Nephron progenitor cell (in vitro differentiated cells): ENCODE measurements around the gene DPYSL4.

ENCODE experiments used
- DNase-seq: peaks from one replicate; pipeline ENCODE4 v3.0.0; 2021
- H3K27ac Mint-ChIP-seq: 2 replicates; pipeline ENCODE4 v1.8.0; 2021; ENCODE audit warnings: mild to moderate bottlenecking, moderate library complexity, mixed read lengths
- H3K27me3 Mint-ChIP-seq: 2 replicates; pipeline ENCODE4 v1.8.0; 2021; ENCODE audit warnings: mild to moderate bottlenecking, low read depth, mixed read lengths; ENCODE audit not compliant: poor library complexity
- H3K36me3 Mint-ChIP-seq: 2 replicates; pipeline ENCODE4 v1.8.0; 2021; ENCODE audit warnings: low read depth, mixed read lengths
- H3K4me1 Mint-ChIP-seq: 2 replicates; pipeline ENCODE4 v1.8.0; 2021; ENCODE audit warnings: mixed read lengths
- H3K4me3 Mint-ChIP-seq: 2 replicates; pipeline ENCODE4 v1.8.0; 2021; ENCODE audit warnings: mild to moderate bottlenecking, moderate library complexity, mixed read lengths
- H3K9me3 Mint-ChIP-seq: 2 replicates; pipeline ENCODE4 v1.8.0; 2021; ENCODE audit warnings: mild to moderate bottlenecking, moderate library complexity, mixed read lengths
- TF ChIP-seq, protein P1 (sequence below): fragments of 200-600 bp; sonication (generic); IDR thresholded peaks from 2 replicates; pipeline ENCODE4 v1.5.0; 2021; ENCODE audit warnings: antibody characterized with exemption

The DPYSL4 gene

DNA sequence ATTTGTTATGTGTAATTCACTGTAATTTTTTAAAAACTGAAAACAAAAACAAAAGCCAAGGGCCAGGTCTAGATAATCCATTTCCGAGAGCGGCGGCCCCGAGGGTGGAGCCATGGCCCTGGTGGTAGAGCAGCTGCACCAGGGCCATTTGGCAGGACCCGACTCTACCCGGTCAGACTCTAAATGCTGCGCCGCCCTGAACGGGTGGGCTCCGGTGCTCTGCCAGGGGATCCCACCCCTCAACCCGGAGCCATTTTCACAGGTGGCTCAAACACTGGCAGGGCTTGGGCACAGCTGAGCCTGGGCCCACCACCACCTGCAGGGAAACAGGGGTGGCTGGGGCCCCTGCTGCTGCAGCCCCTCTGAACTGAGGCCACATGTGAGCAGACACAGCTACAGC lies 56.9 kb downstream of the DPYSL4 start:
- H3K4me3 Mint-ChIP-seq, result no peak overlapping the region
- peaks cover 8% of the 10 kb centered on the region for H3K27me3 Mint-ChIP-seq
- no peaks in the 10 kb centered on the region for H3K9me3 Mint-ChIP-seq
- DNase-seq, result no peak
- TF ChIP-seq, protein P1, sequence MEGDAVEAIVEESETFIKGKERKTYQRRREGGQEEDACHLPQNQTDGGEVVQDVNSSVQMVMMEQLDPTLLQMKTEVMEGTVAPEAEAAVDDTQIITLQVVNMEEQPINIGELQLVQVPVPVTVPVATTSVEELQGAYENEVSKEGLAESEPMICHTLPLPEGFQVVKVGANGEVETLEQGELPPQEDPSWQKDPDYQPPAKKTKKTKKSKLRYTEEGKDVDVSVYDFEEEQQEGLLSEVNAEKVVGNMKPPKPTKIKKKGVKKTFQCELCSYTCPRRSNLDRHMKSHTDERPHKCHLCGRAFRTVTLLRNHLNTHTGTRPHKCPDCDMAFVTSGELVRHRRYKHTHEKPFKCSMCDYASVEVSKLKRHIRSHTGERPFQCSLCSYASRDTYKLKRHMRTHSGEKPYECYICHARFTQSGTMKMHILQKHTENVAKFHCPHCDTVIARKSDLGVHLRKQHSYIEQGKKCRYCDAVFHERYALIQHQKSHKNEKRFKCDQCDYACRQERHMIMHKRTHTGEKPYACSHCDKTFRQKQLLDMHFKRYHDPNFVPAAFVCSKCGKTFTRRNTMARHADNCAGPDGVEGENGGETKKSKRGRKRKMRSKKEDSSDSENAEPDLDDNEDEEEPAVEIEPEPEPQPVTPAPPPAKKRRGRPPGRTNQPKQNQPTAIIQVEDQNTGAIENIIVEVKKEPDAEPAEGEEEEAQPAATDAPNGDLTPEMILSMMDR, result no peak
- peaks cover 34% of the 10 kb centered on the region for H3K4me1 Mint-ChIP-seq
- H3K36me3 Mint-ChIP-seq, result no peaks in the 10 kb centered on the region
- H3K27ac Mint-ChIP-seq, result no peak overlapping the region

DNA sequence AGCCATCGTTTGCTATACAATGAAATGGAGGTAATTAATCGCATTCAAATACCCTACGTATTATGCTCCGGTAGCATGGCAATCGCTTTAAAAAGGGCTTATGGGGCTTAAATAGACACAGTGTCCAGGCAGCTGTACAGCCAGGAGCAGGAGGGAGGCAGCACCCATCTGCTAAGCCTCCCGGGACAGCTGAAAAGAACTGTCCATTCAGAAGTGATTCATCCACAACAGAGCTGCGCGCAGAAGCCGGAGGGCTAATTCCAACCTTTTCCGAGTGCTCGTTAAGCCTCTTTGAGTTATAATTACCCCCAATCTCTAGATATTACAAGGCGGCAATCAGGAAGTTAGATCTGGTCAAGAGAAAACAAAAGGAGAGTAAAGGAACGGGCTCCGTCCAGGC lies 58.3 kb downstream of the DPYSL4 start:
- peaks cover 27% of the 10 kb centered on the region for H3K4me1 Mint-ChIP-seq
- TF ChIP-seq, protein P1, result no peak
- H3K27me3 Mint-ChIP-seq, result peaks cover 5% of the 10 kb centered on the region
- no peak overlapping the region for H3K27ac Mint-ChIP-seq
- H3K4me3 Mint-ChIP-seq, result no peak overlapping the region
- H3K9me3 Mint-ChIP-seq, result no peaks in the 10 kb centered on the region
- DNase-seq, result no peak
- no peaks in the 10 kb centered on the region for H3K36me3 Mint-ChIP-seq

DNA sequence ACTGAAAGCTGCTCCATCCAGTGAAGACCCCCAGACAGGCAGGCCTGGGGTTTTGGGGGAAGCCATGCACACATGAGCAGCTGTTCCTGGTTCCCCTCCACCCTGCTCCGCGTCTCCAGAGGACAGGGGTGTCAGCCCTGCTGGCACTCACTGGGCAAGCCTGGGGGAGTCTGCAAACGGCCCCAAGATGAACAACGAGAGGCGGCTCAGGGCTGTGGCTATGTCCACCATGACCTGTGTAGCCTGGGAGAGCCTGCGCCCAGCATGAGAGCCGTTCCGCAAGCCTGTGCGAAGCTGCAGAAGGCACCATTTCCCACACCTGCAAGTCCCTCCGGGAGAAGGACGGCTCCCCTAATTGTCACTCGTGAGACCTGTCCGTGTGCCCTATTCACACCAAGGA lies 59.5 kb downstream of the DPYSL4 start:
- Mint-ChIP-seq H3K27ac (no peak overlapping the region), H3K36me3 (no peaks in the 10 kb centered on the region), H3K9me3 (no peaks in the 10 kb centered on the region), H3K4me1 (peaks cover 22% of the 10 kb centered on the region), H3K27me3 (peaks cover 5% of the 10 kb centered on the region), H3K4me3 (no peak overlapping the region)
- TF ChIP-seq, protein P1, result no peak
- no peak for DNase-seq

DNA sequence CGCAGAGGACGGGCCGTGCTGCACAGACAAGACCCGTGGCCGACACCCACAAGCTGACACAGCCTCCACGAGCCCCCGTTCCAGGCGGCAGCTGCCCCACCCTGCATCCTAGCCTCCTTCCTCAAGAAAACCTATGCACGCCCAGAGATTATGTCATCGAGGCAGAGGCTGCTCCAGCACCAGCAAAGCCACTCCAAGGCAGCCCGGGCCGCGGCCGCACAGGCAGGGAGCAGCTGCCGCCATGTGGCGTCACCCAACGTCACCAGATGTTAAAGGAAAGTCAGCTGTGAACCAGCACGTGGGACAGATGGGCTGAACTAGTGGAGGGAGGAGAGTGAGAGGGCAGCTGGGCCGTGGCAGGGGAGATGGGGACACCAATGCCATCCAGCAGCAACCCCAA lies 61.2 kb downstream of the DPYSL4 start:
- Mint-ChIP-seq H3K4me1 (peaks cover 18% of the 10 kb centered on the region), H3K27ac (no peak overlapping the region), H3K4me3 (peak overlapping the region; percentile 63), H3K9me3 (no peaks in the 10 kb centered on the region), H3K36me3 (no peaks in the 10 kb centered on the region), H3K27me3 (peaks cover 10% of the 10 kb centered on the region)
- TF ChIP-seq, protein P1, result no peak
- DNase-seq, result no peak

DNA sequence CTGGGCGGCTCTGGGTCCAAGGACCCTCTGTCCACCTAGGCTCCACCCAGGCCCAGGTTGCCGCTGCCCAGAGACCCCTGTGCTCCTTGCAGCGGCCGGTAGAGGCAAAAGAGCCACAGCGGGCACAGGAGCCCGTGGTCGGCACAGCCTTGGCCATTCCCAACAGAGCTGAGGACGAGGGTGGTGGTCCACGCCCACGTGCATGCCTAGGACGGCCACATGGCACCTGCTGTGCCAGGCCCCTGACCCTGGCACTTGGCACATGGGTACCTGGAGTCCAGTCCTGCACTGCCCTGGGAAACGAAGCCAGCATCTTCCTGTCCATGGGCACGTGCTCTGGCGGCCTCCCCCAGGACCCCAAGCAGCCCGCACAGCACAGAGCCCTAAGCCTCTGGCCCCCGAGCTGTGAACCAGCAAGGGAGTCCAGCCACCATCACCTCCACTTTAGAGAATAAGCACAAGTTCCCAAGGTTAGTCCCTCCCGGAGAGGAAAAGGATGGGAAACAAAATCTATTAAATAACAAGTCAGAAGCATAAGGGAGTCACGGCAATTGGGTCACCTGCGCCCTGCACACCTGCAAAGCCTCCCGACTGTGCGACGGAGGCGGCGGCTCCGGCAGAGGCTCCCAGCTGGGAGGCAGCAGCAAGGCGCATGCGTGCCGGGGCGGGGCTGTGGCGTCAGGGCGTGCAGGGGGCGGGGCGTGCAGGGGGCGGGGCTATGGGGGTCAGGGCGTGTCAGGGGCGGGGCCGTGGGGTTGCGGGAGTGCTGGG lies 61.9 kb downstream of the DPYSL4 start:
- H3K27me3 Mint-ChIP-seq, result peaks cover 17% of the 10 kb centered on the region
- H3K36me3 Mint-ChIP-seq, result no peaks in the 10 kb centered on the region
- TF ChIP-seq, protein P1, result no peak
- no peaks in the 10 kb centered on the region for H3K9me3 Mint-ChIP-seq
- peak overlapping the region; percentile 83 for H3K4me3 Mint-ChIP-seq
- DNase-seq, result peak; percentile 86
- no peak overlapping the region for H3K27ac Mint-ChIP-seq
- peaks cover 19% of the 10 kb centered on the region for H3K4me1 Mint-ChIP-seq

DNA sequence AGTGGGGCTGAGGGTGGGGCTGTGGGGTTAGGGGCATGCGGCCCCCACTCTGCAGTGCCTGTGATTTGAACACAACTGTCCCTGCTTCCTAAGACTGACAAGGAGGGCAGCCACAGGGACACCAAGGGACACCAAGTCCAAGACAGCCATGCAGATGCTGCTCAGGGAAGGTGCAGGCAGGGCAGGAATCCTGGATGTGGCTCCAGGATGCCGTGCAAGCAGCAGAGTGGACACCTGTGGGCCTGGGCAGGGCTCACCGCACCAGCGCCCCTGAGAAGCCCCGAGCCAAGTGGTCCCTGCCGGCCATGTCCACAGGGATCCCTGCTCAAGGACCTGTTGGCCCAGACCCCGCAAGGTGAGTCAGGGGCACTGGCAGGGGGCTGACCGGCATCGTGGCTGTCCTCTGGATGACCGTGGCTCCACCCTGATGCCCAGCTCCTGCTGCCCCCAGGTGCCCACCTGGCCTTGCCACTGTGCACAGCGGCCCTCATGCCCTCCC lies 62.5 kb downstream of the DPYSL4 start:
- H3K4me1 Mint-ChIP-seq, result peaks cover 24% of the 10 kb centered on the region
- no peaks in the 10 kb centered on the region for H3K9me3 Mint-ChIP-seq
- no peak for DNase-seq
- peak overlapping the region; percentile 83 for H3K4me3 Mint-ChIP-seq
- H3K27ac Mint-ChIP-seq, result no peak overlapping the region
- no peaks in the 10 kb centered on the region for H3K36me3 Mint-ChIP-seq
- TF ChIP-seq, protein P1, result no peak
- peaks cover 20% of the 10 kb centered on the region for H3K27me3 Mint-ChIP-seq
